Measurements from ENCODE around the gene FXYD1.

FXYD1 gene

GRCh38 chr19:35107545-35107944, 31.1 kb upstream of the FXYD1 start:
- Histone ChIP-seq H3K4me1 (ENCODE audit: control insufficient read depth, insufficient read depth, low read length) (peaks cover 2% of the 10 kb centered on the region), H3K27ac (ENCODE audit: low read length) (no peak overlapping the region), H3K36me3 (ENCODE audit: control insufficient read depth, insufficient read depth, low read length) (no peaks in the 10 kb centered on the region), H3K27me3 (ENCODE audit: control insufficient read depth, insufficient read depth, low read length) (no peaks in the 10 kb centered on the region), H3K9me3 (ENCODE audit: control insufficient read depth, insufficient read depth, low read length) (no peaks in the 10 kb centered on the region), H3K4me3 (ENCODE audit: low read length) (no peak overlapping the region)
- no CpG with 5 or more reads among the region's 5 CpGs for WGBS (ENCODE audit: insufficient coverage, insufficient read length)
- DNase-seq (ENCODE audit: low read depth, low spot score) = no peak

- no CpG with 5 or more reads among the region's 11 CpGs for WGBS (ENCODE audit: insufficient coverage, insufficient read length)
- no peaks in the 10 kb centered on the region for H3K9me3 ChIP-seq (ENCODE audit: control insufficient read depth, insufficient read depth, low read length)
- H3K4me1 ChIP-seq (ENCODE audit: control insufficient read depth, insufficient read depth, low read length) = peaks cover 2% of the 10 kb centered on the region
- no peak overlapping the region for H3K4me3 ChIP-seq (ENCODE audit: low read length)
- no peaks in the 10 kb centered on the region for H3K27me3 ChIP-seq (ENCODE audit: control insufficient read depth, insufficient read depth, low read length)
- no peaks in the 10 kb centered on the region for H3K36me3 ChIP-seq (ENCODE audit: control insufficient read depth, insufficient read depth, low read length)
- no peak overlapping the region for H3K27ac ChIP-seq (ENCODE audit: low read length)
- no peak for DNase-seq (ENCODE audit: low read depth, low spot score)
Measured at GRCh38 chr19:35108730-35109129, 29.9 kb upstream of the FXYD1 start.

- DNase-seq (ENCODE audit: low read depth, low spot score) = no peak
- peaks cover 2% of the 10 kb centered on the region for H3K4me1 ChIP-seq (ENCODE audit: control insufficient read depth, insufficient read depth, low read length)
- H3K27ac ChIP-seq (ENCODE audit: low read length) = no peak overlapping the region
- H3K36me3 ChIP-seq (ENCODE audit: control insufficient read depth, insufficient read depth, low read length) = no peaks in the 10 kb centered on the region
- no peaks in the 10 kb centered on the region for H3K9me3 ChIP-seq (ENCODE audit: control insufficient read depth, insufficient read depth, low read length)
- WGBS (ENCODE audit: insufficient coverage, insufficient read length) = no CpG with 5 or more reads among the region's 22 CpGs
- no peaks in the 10 kb centered on the region for H3K27me3 ChIP-seq (ENCODE audit: control insufficient read depth, insufficient read depth, low read length)
- no peak overlapping the region for H3K4me3 ChIP-seq (ENCODE audit: low read length)
Measured at GRCh38 chr19:35109395-35110112, 29.1 kb upstream of the FXYD1 start.

GRCh38 chr19:35110974-35111373, 27.6 kb upstream of the FXYD1 start:
- no peak overlapping the region for H3K4me3 ChIP-seq (ENCODE audit: low read length)
- no peaks in the 10 kb centered on the region for H3K27me3 ChIP-seq (ENCODE audit: control insufficient read depth, insufficient read depth, low read length)
- WGBS (ENCODE audit: insufficient coverage, insufficient read length) = no CpG with 5 or more reads among the region's 9 CpGs
- DNase-seq (ENCODE audit: low read depth, low spot score) = no peak
- no peaks in the 10 kb centered on the region for H3K9me3 ChIP-seq (ENCODE audit: control insufficient read depth, insufficient read depth, low read length)
- no peaks in the 10 kb centered on the region for H3K36me3 ChIP-seq (ENCODE audit: control insufficient read depth, insufficient read depth, low read length)
- peaks cover 2% of the 10 kb centered on the region for H3K4me1 ChIP-seq (ENCODE audit: control insufficient read depth, insufficient read depth, low read length)
- no peak overlapping the region for H3K27ac ChIP-seq (ENCODE audit: low read length)

GRCh38 chr19:35112995-35113688, 25.5 kb upstream of the FXYD1 start:
- H3K27ac ChIP-seq (ENCODE audit: low read length) = no peak overlapping the region
- no peak overlapping the region for H3K4me3 ChIP-seq (ENCODE audit: low read length)

GRCh38 chr19:35114353-35115176, 24.1 kb upstream of the FXYD1 start:
- no peaks in the 10 kb centered on the region for H3K9me3 ChIP-seq (ENCODE audit: control insufficient read depth, insufficient read depth, low read length)
- H3K27ac ChIP-seq (ENCODE audit: low read length) = no peak overlapping the region
- H3K4me1 ChIP-seq (ENCODE audit: control insufficient read depth, insufficient read depth, low read length) = peaks cover 2% of the 10 kb centered on the region
- no peak overlapping the region for H3K4me3 ChIP-seq (ENCODE audit: low read length)
- WGBS (ENCODE audit: insufficient coverage, insufficient read length) = no CpG with 5 or more reads among the region's 23 CpGs
- H3K36me3 ChIP-seq (ENCODE audit: control insufficient read depth, insufficient read depth, low read length) = no peaks in the 10 kb centered on the region
- no peaks in the 10 kb centered on the region for H3K27me3 ChIP-seq (ENCODE audit: control insufficient read depth, insufficient read depth, low read length)
- DNase-seq (ENCODE audit: low read depth, low spot score) = peak; percentile 80

More at GRCh38 chr19:35112995-35113688, 25.5 kb upstream of the FXYD1 start:
- WGBS (ENCODE audit: insufficient coverage, insufficient read length) = no CpG with 5 or more reads among the region's 15 CpGs
- H3K4me1 ChIP-seq (ENCODE audit: control insufficient read depth, insufficient read depth, low read length) = peaks cover 2% of the 10 kb centered on the region
- H3K9me3 ChIP-seq (ENCODE audit: control insufficient read depth, insufficient read depth, low read length) = no peaks in the 10 kb centered on the region
- H3K36me3 ChIP-seq (ENCODE audit: control insufficient read depth, insufficient read depth, low read length) = no peaks in the 10 kb centered on the region
- no peaks in the 10 kb centered on the region for H3K27me3 ChIP-seq (ENCODE audit: control insufficient read depth, insufficient read depth, low read length)
- DNase-seq (ENCODE audit: low read depth, low spot score) = no peak

- Histone ChIP-seq H3K4me3 (ENCODE audit: low read length) (no peak within 1 kb of the TSS), H3K27me3 (ENCODE audit: control insufficient read depth, insufficient read depth, low read length) (no peaks in the 10 kb centered on the region), H3K9me3 (ENCODE audit: control insufficient read depth, insufficient read depth, low read length) (no peaks in the 10 kb centered on the region), H3K27ac (ENCODE audit: low read length) (no peak within 1 kb of the TSS), H3K36me3 (ENCODE audit: control insufficient read depth, insufficient read depth, low read length) (no peaks in the 10 kb centered on the region), H3K4me1 (ENCODE audit: control insufficient read depth, insufficient read depth, low read length) (no peaks in the 10 kb centered on the region; the same call in 1 of the 2 replicates)
- WGBS (ENCODE audit: insufficient coverage, insufficient read length) = no CpG with 5 or more reads among the region's 14 CpGs
- no peak for DNase-seq (ENCODE audit: low read depth, low spot score)
Measured at GRCh38 chr19:35115177-35115951, 23.3 kb upstream of the FXYD1 start, which contains the start of gene FXYD3. Gene FXYD3, plus strand, starts transcription at chr19:35115823. Its CDS starts 3,554 bp downstream, at chr19:35119377.

- Histone ChIP-seq H3K9me3 (ENCODE audit: control insufficient read depth, insufficient read depth, low read length) (no peaks in the 10 kb centered on the region), H3K27me3 (ENCODE audit: control insufficient read depth, insufficient read depth, low read length) (no peaks in the 10 kb centered on the region), H3K27ac (ENCODE audit: low read length) (no peak overlapping the region), H3K4me3 (ENCODE audit: low read length) (no peak overlapping the region), H3K4me1 (ENCODE audit: control insufficient read depth, insufficient read depth, low read length) (no peaks in the 10 kb centered on the region; the same call in 1 of the 2 replicates), H3K36me3 (ENCODE audit: control insufficient read depth, insufficient read depth, low read length) (no peaks in the 10 kb centered on the region)
- DNase-seq (ENCODE audit: low read depth, low spot score) = no peak
- no CpG with 5 or more reads among the region's 13 CpGs for WGBS (ENCODE audit: insufficient coverage, insufficient read length)
Measured at GRCh38 chr19:35116072-35116801, 22.4 kb upstream of the FXYD1 start.

GRCh38 chr19:35117116-35117515, 21.5 kb upstream of the FXYD1 start:
- no peak overlapping the region for H3K4me3 ChIP-seq (ENCODE audit: low read length)
- no peak overlapping the region for H3K27ac ChIP-seq (ENCODE audit: low read length)
- no peaks in the 10 kb centered on the region for H3K36me3 ChIP-seq (ENCODE audit: control insufficient read depth, insufficient read depth, low read length)
- WGBS (ENCODE audit: insufficient coverage, insufficient read length) = no CpG with 5 or more reads among the region's 8 CpGs
- no peak for DNase-seq (ENCODE audit: low read depth, low spot score)
- H3K9me3 ChIP-seq (ENCODE audit: control insufficient read depth, insufficient read depth, low read length) = no peaks in the 10 kb centered on the region
- no peaks in the 10 kb centered on the region; the same call in 1 of the 2 replicates for H3K4me1 ChIP-seq (ENCODE audit: control insufficient read depth, insufficient read depth, low read length)
- no peaks in the 10 kb centered on the region for H3K27me3 ChIP-seq (ENCODE audit: control insufficient read depth, insufficient read depth, low read length)

All from iPS DF 6.9 (cell line).